Measurements from ENCODE around the gene PPT2.
A peak's percentile ranks its signal among the peaks of the same experiment; 100 is the strongest.

Gene PPT2

DNA sequence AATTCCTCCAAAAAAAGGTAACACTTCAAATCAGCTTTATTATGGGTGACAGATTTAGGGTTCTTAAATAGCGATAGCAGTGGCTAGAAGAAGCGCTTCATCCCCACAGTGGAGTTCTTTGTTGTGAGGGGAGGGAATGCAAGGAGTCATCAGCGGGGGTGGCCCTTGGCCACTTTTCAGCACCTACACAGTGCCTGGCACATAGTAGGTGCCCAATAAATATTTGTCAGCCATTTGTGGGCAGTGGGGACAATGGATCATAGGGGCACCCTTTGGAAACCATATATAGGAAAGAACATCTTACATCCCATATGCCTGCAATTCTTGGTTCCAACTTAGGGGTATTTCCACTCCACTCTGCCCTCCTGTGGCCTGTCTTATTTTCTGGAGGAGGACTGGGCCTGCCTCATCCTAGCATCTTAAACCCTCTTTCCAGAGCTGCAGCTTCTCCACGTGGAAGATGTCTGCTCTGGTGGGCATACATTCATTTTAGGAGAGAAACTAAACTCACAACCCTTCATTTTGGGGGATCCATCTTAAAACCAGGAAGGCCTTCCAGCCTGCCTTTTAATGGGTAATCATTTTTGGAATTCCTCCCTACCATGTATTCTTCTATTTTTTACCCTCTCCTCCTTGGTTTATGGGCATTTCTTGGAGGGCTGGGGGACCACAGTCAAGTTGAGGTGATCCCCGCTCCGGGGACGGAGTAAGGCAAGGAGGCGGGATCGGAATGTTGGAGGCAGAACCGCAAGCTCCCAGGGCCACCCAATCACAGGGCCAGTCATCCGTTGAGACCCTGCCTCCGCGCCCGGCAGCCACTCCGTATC lies 41.1 kb downstream of the PPT2 start:
- ChIA-PET POLR2A (interaction anchor here (0.6 to 2.0 kb wide), 10 partner anchors 10 to 1260 kb away, joined by 3 to 8 read pairs (median 4); partner anchors contain the start of genes AGPAT1, ATF6B, FKBPL and RNF5), CTCF (interaction anchor here (0.6 to 4.4 kb wide), 22 partner anchors 8 to 643 kb away, joined by 3 to 62 read pairs (median 4); partner anchors contain the start of genes ATF6B, FKBPL, RNF5 and TAP2)
- DNase-seq (ENCODE audit: low read depth, low spot score), result no peak
- H3K4me3 ChIP-seq (ENCODE audit: low read depth, low read length), result peak overlapping the region; percentile 55
- TF ChIP-seq, protein P1, sequence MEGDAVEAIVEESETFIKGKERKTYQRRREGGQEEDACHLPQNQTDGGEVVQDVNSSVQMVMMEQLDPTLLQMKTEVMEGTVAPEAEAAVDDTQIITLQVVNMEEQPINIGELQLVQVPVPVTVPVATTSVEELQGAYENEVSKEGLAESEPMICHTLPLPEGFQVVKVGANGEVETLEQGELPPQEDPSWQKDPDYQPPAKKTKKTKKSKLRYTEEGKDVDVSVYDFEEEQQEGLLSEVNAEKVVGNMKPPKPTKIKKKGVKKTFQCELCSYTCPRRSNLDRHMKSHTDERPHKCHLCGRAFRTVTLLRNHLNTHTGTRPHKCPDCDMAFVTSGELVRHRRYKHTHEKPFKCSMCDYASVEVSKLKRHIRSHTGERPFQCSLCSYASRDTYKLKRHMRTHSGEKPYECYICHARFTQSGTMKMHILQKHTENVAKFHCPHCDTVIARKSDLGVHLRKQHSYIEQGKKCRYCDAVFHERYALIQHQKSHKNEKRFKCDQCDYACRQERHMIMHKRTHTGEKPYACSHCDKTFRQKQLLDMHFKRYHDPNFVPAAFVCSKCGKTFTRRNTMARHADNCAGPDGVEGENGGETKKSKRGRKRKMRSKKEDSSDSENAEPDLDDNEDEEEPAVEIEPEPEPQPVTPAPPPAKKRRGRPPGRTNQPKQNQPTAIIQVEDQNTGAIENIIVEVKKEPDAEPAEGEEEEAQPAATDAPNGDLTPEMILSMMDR (IDR thresholded peaks at IDR 0.05; ENCODE audit: insufficient read depth, low read length, missing control alignments), result peak; percentile 62

DNA sequence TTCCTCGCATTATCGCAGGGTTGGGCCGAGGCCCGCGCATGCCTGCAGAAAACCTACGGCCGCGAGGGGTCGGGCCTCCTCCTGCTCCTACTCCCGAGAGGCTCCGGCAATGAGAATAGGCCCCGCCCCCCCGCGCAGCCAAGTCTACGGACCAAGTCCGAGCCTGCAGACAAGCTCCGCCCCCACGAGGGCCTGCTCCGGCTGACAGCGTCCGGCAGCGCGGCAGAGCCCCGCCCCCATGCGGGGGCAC lies 41.6 kb downstream of the PPT2 start:
- peak overlapping the region; percentile 94 for H3K4me3 ChIP-seq (ENCODE audit: low read depth, low read length)
- peak; percentile 97 for DNase-seq (ENCODE audit: low read depth, low spot score)

DNA sequence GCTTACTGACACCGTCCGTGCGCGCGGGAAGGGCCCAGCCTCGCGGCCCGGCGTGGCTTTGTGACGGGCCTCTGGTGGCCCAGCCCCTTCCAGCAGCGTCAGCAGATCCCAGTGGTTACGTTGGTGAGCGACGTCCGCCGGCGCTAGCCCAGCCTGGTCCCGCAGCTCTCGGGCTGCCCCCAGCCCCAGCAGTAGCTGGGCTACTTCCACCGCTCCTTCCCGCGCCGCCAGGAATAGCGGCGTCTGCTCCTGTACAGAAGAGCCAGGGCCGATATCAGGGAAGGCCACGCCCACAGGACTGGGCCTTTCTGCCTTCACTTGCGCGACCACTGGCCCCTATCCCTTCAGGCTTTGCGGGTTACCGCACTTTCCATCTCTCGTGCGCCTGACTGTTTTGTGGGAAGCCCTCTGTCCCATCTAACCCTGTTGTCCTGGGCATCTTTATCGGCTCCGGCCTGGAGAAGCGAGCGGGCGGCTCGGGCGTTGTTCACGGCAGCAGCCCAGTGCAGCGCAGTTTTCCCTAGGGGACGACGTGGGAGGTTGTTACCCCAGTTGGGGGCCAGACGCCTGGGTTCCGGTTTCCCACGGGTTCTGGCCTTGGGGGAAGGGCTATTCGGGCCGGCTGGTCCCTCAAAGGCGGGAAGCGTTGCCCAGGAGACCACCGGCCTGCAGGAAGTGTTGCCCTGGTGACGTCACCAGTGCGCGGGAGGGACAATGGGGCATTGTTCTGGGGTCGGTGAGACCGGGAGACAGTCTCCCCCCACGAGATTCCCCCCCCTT lies 42.2 kb downstream of the PPT2 start:
- peak overlapping the region; percentile 94 for H3K4me3 ChIP-seq (ENCODE audit: low read depth, low read length)
- no peak for DNase-seq (ENCODE audit: low read depth, low spot score)
- TF ChIP-seq, protein P1 (IDR thresholded peaks at IDR 0.05; ENCODE audit: insufficient read depth, low read length, missing control alignments), result no peak
- ChIA-PET CTCF (interaction anchor here (0.6 to 4.4 kb wide), 15 partner anchors 7 to 236 kb away, joined by 3 to 62 read pairs (median 4); partner anchors contain the start of genes ATF6B, FKBPL and RNF5), POLR2A (interaction anchor here (0.6 to 2.0 kb wide), 10 partner anchors 9 to 1259 kb away, joined by 3 to 8 read pairs (median 4); partner anchors contain the start of genes AGPAT1, ATF6B, FKBPL and RNF5)

More for the DNA sequence above, 41.6 kb downstream of the PPT2 start:
- TF ChIP-seq, protein P1 (IDR thresholded peaks at IDR 0.05; ENCODE audit: insufficient read depth, low read length, missing control alignments), result peak; percentile 43
- ChIA-PET CTCF (interaction anchor here (0.6 to 4.4 kb wide), 19 partner anchors 8 to 643 kb away, joined by 3 to 62 read pairs (median 4); partner anchors contain the start of genes ATF6B, FKBPL, RNF5 and TAP2), POLR2A (interaction anchor here (0.6 to 2.0 kb wide), 10 partner anchors 9 to 1259 kb away, joined by 3 to 8 read pairs (median 4); partner anchors contain the start of genes AGPAT1, ATF6B, FKBPL and RNF5)

DNA sequence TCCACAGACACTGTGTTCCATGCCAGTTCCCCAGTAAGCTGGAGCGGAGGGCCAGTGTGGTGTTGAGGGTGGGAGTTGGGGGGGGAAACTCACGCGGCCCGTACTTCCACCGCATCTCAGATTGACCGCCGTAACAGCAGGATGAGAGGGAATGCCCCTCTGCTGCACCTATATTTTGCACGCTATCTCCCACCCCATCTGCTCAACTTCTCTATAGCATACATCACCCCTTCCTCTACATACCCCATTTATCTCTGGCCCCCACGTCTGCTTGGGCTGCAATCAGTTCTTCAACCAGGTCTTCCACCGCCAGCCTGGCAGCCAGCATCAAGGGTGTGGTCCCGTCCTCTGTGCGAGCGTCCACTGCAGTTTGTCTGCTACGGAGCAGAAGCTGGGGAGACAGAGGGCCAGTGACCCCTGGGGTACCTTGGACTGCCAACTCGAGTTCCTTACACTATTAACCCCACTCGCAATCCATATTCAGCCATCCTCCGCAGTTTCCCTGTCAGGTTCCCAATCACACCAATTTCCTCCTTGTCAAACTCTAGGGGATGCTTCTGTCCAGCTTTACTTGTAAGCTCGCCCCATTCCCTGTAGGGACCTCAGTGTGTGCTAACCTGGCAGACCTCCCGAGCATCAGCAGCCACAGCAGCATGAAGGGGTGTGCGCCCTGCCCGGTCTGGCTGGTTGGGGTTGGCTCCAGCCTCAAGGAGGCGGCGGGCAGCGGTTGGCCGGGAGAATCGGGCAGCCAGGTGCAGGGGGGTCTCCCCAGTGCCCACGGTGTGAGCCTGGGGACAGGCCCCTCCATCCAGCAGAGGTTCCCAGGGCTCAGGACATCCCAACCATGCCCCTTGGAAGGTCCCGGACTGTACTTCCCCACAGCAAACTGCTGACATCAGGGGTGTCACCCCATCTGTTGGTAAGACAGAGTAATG lies 43.0 kb downstream of the PPT2 start:
- ChIA-PET CTCF (interaction anchor here (1.4 to 2.0 kb wide), 2 partner anchors 48 to 79 kb away, joined by 6 read pairs; no protein-coding TSS in a partner anchor), POLR2A (interaction anchor here (0.6 to 0.9 kb wide), 2 partner anchors 83 to 224 kb away, joined by 3 read pairs; a partner anchor contains a TSS)
- H3K4me3 ChIP-seq (ENCODE audit: low read depth, low read length), result peak overlapping the region; percentile 94
- DNase-seq (ENCODE audit: low read depth, low spot score), result no peak
- TF ChIP-seq, protein P1 (IDR thresholded peaks at IDR 0.05; ENCODE audit: insufficient read depth, low read length, missing control alignments), result no peak

DNA sequence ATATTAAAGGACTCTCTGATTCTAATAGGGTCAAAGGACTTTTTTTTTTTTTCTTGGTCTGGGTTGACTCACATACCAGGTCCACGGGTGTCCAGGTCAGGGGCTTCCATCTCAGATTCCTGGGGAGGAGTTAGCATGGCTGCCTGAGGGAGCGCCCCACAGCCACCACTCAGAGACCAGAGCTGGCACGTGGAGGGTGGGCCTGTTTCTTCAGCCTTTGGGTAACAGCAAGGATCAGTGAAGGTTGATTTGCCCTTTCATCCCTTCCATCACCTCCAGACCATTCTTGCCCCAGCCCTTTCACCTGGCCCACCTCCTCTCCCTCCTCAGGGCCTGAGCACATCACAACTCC lies 44.4 kb downstream of the PPT2 start:
- POLR2A ChIA-PET, result no interaction called here
- no peak overlapping the region for H3K4me3 ChIP-seq (ENCODE audit: low read depth, low read length)
- DNase-seq (ENCODE audit: low read depth, low spot score), result no peak
- TF ChIP-seq, protein P1 (IDR thresholded peaks at IDR 0.05; ENCODE audit: insufficient read depth, low read length, missing control alignments), result no peak
- CTCF ChIA-PET, result interaction anchor here (0.7 to 2.0 kb wide), 2 partner anchors 80 to 121 kb away, joined by 3 to 6 read pairs; no protein-coding TSS in a partner anchor

All from AG04449 (cell line).